Spinal cord (tissue), 10 donors: ENCODE data around the gene TGM1. TPM values are rescaled to one million over a fixed set of nuclear protein-coding genes. Genes with fewer than 3 reads are reported as not detected.
"Not testable (repeated sequence)": the region's sequence is repeated elsewhere in the genome, so short reads cannot be mapped to it uniquely, and the experiment has no call there.

Experiments used
- DNase-seq, 6 donors: peaks; one replicate each; pipeline versions ENCODE4 v3.0.0 to v3.0.0-alpha.2; 2013 to 2015; ENCODE audit warnings: low spot score in 6 of 6, low read depth in 4 of 6
- H3K27ac ChIP-seq: one replicate; pipeline ENCODE4 v1.5.1; 2013; ENCODE audit warnings: low read depth, low read length, control low read depth
- H3K27me3 ChIP-seq: one replicate; pipeline ENCODE4 v1.6.1; 2013; ENCODE audit warnings: low read length; ENCODE audit not compliant: control insufficient read depth, insufficient read depth
- H3K36me3 ChIP-seq: one replicate; pipeline ENCODE4 v1.6.1; 2013; ENCODE audit warnings: low read length; ENCODE audit not compliant: control insufficient read depth, insufficient read depth
- H3K4me1 ChIP-seq: one replicate; pipeline ENCODE4 v1.6.1; 2013; ENCODE audit warnings: low read length; ENCODE audit not compliant: control insufficient read depth, insufficient read depth
- H3K4me3 ChIP-seq: one replicate; pipeline ENCODE4 v1.5.1; 2013; ENCODE audit warnings: low read depth, low read length, control low read depth
- H3K9me3 ChIP-seq: one replicate; pipeline ENCODE4 v1.6.1; 2013; ENCODE audit warnings: low read length; ENCODE audit not compliant: control insufficient read depth, insufficient read depth
- WGBS: methylation state at CpG from one replicate; pipeline ENCODE4 v1.1.5; 2013; ENCODE audit warnings: missing lambda C conversion rate; ENCODE audit not compliant: insufficient coverage; 5-methylcytosine and 5-hydroxymethylcytosine counted together
- polyA plus RNA-seq, 2 donors: library from polyadenylated mRNA; unstranded; fragments of 120-200 nt; gene quantifications; one replicate each; pipeline ENCODE4 v1.2.1, GENCODE V29; 2013; ENCODE audit not compliant: insufficient read length in 2 of 2
- total RNA-seq, 2 donors: library from RNA; depleted of rRNA in 1 of 2; stranded (reverse); fragments of 120-200 nt in 1 of 2; fragments of >200 nt in 1 of 2; gene quantifications; one replicate each; pipeline versions ENCODE4 v1.2.3 to v1.2.4, GENCODE V29; 2013 to 2014
- donor health status: healthy.

TGM1 gene
- total and polyA plus RNA-seq, 4 donors: 0.99 to 6.2 (median 5.5) TPM

- WGBS: 93% methylated on average over 6 of the region's 6 CpGs
- H3K27me3 ChIP-seq: no peaks in the 10 kb centered on the region
- H3K4me1 ChIP-seq: peaks cover 34% of the 10 kb centered on the region
- H3K27ac ChIP-seq: no peak overlapping the region
- no peak overlapping the region for H3K4me3 ChIP-seq
- no peaks in the 10 kb centered on the region for H3K9me3 ChIP-seq
- no peak for DNase-seq
- peaks cover 44% of the 10 kb centered on the region for H3K36me3 ChIP-seq
These were observed 51.7 kb downstream of the TGM1 start for GRCh38 chr14:24211311-24211710.

- Histone ChIP-seq H3K9me3 (no peaks in the 10 kb centered on the region), H3K4me1 (peaks cover 8% of the 10 kb centered on the region), H3K27ac (no peak overlapping the region), H3K36me3 (peaks cover 53% of the 10 kb centered on the region), H3K4me3 (no peak overlapping the region), H3K27me3 (no peaks in the 10 kb centered on the region)
- WGBS: 100% methylated on average over 2 of the region's 2 CpGs
- no peak for DNase-seq
These were observed 55.4 kb downstream of the TGM1 start for GRCh38 chr14:24207625-24208024.

- whole genome bisulfite sequencing: 96% methylated on average over 5 of the region's 5 CpGs
- H3K27ac ChIP-seq: no peak overlapping the region
- no peak overlapping the region for H3K4me3 ChIP-seq
- H3K36me3 ChIP-seq: peaks cover 53% of the 10 kb centered on the region
- no peak for DNase-seq
- H3K9me3 ChIP-seq: no peaks in the 10 kb centered on the region
- no peaks in the 10 kb centered on the region for H3K27me3 ChIP-seq
- peaks cover 4% of the 10 kb centered on the region for H3K4me1 ChIP-seq
These were observed 55.8 kb downstream of the TGM1 start for GRCh38 chr14:24207104-24207551.

- H3K36me3 ChIP-seq: peaks cover 56% of the 10 kb centered on the region
- H3K9me3 ChIP-seq: no peaks in the 10 kb centered on the region
- H3K27me3 ChIP-seq: no peaks in the 10 kb centered on the region
- H3K4me3 ChIP-seq: no peak overlapping the region
- H3K27ac ChIP-seq: no peak overlapping the region
- no peak for DNase-seq
- peaks cover 3% of the 10 kb centered on the region for H3K4me1 ChIP-seq
- 98% methylated on average over 10 of the region's 11 CpGs for WGBS
These were observed 56.5 kb downstream of the TGM1 start for GRCh38 chr14:24206260-24207103.

- Histone ChIP-seq H3K4me1 (no peaks in the 10 kb centered on the region), H3K4me3 (no peak overlapping the region), H3K9me3 (no peaks in the 10 kb centered on the region), H3K36me3 (peaks cover 40% of the 10 kb centered on the region), H3K27ac (no peak overlapping the region), H3K27me3 (no peaks in the 10 kb centered on the region)
- DNase-seq: no peak
- WGBS: 89% methylated on average over 6 of the region's 7 CpGs
These were observed 58.5 kb downstream of the TGM1 start for GRCh38 chr14:24204163-24205146.

GRCh38 chr14:24203249-24203886, 59.6 kb downstream of the TGM1 start:
- not testable (repeated sequence) for DNase-seq, H3K27ac ChIP-seq, H3K4me3 ChIP-seq, H3K27me3 ChIP-seq, H3K9me3 ChIP-seq, H3K4me1 ChIP-seq
- H3K36me3 ChIP-seq: peaks cover 32% of the 10 kb centered on the region
- WGBS: 100% methylated on average over 3 of the region's 16 CpGs

- not testable (repeated sequence) for H3K4me3 ChIP-seq, H3K4me1 ChIP-seq, DNase-seq, H3K9me3 ChIP-seq, H3K27me3 ChIP-seq, H3K27ac ChIP-seq
- H3K36me3 ChIP-seq: peaks cover 23% of the 10 kb centered on the region
- WGBS: 84% methylated on average over 8 of the region's 8 CpGs
These were observed 60.4 kb downstream of the TGM1 start for GRCh38 chr14:24202538-24202937.
